Stimulated activated CD4-positive, alpha-beta T cell treated with anti-CD3 and anti-CD28 coated beads, Interleukin-2, amount 100 ng/mL, for 4 hours (primary cell): ENCODE results near the gene CES2.

Experiments
- DNase-seq: peaks from one replicate; pipeline ENCODE4 v3.0.0-alpha.2; 2020; ENCODE audit warnings: low read depth

CES2 gene

GRCh38 chr16:66918803-66919568, 16.3 kb upstream of the CES2 start, which contains the start of gene CDH16:
Gene CDH16, minus strand, starts transcription at chr16:66918885. Its CDS starts 820 bp downstream, at chr16:66918065.
- no peak for DNase-seq

DNA sequence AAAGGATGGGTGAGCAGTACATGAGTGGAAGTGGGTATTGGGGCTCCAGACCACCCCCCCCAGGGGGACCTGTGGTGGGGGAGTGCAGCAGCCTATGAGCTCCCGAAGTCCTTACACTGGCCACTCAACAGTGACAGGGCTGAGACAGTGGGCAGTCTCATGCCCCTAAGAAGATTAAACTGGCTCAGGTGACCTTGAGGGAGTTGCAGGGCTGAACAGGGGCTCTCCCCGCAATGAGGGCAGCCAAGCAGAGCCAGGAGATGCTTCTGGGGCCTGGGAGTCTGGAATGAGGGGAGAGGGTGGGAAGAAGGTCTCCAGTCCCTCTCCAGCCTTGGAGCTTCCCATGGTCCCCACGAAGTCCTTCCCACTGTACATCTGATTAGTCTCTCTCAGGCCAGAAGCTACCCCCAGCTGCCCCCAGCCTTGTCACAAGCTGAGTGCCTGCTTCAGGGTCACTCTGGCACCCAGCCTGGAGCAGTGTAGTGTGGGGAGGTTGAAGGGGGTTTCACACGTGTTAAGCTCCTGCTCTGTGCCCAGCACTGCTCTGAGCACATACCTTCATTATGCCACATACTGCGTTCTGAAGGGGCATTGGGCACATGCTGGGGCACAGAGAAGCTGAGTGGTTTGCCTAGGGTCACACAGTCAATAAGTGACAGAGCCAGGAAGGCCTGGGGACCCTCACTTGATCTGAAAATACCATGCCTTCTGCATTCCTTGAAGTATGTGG, 15.6 kb upstream of the CES2 start:
- DNase-seq: no peak

DNA sequence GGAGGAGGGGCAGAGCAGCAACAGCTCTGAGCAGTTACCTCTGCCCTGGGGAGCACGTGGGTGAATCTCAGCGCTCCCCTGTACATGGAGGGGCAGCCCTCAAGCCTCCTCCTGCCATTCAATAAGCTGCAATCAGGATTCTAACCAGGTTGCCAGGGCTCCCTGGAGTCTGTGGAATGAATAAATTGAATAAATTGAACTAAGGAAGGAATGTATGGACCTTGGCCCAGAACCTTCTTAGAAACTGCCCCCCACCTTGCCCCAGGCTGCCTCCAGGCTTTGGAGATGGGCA, 15.1 kb upstream of the CES2 start:
- DNase-seq: no peak

GRCh38 chr16:66920924-66921680, 14.2 kb upstream of the CES2 start:
- no peak for DNase-seq

DNA sequence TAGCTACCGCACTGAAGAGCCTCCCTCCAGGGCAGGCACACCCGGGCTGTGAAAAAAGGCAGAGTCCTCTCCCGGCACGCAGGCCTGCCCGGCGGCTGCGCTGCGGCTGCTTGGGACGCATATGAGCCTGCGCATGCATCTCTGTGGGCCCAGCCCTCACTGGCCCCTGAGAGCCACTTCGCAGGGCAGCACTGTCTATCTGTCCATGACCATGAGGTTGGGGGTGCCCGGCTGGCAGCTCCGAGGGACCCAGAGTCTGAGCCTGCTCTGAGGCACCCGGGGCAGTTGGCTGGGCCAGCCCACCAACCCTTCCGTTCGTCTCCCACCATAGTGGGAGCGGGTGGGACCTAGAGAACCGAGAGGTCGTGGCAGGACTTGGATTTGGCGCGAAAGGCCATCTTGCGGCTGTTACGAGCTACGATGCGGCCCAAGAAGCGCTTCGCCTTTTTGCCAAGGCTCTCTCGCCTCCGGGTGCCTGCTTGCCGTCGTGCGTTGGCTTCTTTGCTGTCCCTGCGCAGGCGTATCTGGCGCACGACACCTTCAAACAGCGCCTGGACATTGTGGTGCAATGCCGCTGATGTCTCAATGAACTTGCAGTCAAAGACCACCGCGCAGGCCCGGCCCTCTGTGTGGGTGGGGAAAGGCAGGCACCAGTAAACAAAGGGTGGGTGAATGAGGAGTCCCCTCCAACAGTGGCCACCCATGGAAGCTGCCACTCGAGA, 13.4 kb upstream of the CES2 start:
- no peak for DNase-seq

DNA sequence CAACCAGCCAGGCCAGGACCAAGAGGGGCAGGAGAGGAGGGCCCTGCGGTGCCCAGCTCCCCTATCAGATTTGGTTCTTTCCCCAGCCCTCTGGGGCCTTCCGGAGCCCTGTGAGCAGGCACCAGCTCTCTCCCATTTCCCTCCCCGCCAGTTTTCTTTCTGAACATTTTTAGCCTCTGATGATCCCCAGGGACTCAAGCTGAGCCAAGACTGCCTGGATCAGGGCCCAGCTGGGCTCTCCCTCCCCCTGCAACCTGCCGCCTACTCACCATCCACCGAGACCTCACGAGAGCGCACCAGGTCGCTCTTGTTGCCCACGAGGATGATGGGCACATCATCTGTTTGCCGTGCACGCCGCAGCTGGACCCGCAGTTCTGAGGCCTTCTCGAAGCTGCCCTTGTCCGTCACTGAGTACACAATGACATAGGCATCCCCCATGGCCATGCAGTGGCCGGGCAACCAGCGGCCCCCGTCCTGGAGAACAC, 12.0 kb upstream of the CES2 start:
- no peak for DNase-seq

GRCh38 chr16:66923866-66924265, 11.4 kb upstream of the CES2 start:
- DNase-seq: no peak

GRCh38 chr16:66924527-66925321, 10.6 kb upstream of the CES2 start:
- no peak for DNase-seq

DNA sequence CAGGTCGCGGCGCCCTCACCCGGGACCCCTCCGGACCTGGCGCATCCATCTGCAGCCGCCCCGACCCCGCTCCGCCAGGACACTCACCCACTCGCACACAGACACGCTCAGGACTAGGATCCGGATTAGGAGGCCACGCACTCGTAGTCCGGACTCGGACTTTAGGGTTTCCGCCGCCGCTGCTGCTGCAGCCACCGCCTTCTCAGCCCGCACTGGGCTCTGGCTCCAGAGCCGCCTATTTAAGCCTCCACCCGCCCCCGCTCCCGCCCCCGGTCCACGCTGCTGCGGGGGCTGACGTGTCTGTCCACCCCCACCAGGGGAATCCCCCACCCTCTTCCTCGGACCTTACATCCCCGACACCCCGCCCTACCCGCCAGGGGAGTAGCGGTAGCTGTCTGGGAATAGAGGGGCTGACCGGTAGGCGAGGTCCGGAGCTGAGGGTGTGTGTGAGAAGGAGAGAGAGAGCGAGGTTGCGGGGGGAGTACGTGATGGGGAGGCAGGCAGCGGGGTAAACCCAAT, 9.9 kb upstream of the CES2 start, which contains the start of gene RRAD:
Gene RRAD, minus strand, starts transcription at position 214 of the 519 bp plus-strand sequence. CDS start 356 bp downstream, outside the sequence.
- DNase-seq: no peak

DNA sequence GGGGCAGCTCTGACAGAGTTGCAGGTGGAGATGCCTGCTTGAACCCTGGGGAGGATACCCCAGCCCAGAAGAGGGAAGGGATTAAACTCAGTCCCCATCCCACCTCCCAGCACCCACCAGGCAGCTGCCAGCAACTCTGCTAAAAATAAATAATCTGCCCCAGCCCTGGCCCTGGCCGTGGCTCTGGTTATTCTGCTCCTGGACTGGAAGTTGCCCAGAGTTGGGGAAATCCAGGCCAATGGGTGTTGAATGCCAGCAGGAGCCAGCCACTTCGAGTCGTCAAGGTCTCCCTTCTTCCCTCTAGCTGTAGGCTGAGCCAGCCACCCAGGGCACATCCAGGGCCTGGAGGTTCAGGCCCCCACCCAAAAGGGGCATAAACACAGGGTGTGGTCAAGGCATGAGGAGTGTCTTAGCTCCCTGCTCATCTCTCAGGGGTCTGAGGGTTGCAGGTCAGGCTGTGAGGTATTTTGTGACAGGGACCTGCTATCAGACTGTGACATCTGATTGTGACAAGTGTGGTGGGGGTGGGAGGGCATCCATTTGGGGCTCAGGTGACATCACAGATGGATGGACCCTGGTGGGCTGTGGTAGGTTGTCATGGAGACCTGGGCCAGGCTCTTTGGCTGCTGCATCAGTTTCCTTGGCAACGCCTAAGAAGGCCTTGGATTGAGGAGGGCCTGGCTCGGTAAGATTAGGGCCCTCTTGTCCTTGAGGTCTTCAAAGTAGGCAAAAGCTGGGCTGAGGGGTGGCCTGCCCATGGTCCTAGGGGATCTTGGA, 9.0 kb upstream of the CES2 start:
- no peak for DNase-seq

- DNase-seq: no peak
Observed at GRCh38 chr16:66926961-66927436, 8.3 kb upstream of the CES2 start.

DNA sequence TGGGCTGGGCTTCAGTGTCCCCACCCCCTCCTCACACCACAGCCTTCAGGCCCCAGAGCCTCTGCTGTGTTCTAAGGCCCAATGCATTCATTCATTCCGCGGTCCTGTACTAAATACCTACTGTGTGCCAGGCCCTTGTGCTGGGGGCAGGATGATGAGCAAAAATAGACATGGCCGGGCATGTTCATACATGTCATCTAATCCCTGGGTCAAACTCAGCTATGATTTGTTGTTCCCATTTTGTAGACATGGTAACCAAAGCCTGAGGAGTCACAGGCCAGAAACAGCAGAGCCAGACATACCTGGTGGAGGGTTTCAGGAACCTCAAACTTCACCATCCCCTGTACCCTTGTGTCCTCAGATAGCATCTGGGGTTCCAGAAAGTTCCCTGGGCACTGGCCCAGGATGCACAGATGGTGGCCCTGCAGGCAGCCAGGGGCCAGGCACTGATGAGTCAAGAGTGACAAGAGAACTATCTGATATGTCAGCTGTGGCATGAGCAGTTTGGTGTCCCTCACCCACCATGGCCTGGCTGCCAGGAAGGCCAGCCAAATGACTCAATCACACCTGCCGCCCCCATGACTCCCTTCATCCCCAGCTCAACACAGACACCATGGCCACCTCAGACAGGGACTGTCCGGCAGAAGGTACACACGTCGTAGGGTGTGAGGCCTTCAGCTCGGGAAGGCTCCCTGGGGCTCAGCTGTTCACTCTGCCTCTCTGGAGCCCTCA, 7.2 kb upstream of the CES2 start:
- DNase-seq: no peak

DNA sequence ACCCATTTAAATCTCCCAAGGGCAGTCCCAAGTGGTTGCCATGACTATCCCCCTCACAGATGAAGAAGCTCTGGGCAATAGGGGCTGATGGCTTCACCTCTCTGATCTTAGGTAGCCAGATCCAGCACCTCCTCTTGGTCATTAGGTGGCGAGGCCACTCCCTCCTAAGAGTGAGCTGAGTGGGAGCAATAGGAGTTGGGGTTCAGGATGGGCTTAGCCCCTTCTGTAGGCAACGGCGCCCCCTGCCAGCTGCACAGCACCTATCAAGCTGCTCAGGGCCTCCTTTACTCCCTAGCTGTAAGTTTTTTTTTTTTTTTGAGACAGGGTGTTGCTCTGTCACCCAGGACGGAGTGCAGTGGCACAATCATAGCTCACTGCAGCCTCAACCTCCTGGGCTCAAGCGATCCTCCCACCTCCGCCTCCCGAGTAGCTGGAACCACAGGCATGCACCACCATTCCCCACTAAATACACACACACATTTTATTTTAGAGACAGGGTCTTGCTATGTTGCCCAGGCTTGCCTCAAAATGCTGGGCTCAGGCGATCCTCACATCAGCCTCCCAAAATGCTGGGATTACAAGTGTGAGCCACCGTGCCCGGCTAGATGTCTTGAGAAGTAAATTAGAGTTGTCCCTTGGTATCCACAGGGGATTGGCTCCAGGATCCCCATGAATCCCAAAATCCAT, 6.5 kb upstream of the CES2 start:
- no peak for DNase-seq

DNA sequence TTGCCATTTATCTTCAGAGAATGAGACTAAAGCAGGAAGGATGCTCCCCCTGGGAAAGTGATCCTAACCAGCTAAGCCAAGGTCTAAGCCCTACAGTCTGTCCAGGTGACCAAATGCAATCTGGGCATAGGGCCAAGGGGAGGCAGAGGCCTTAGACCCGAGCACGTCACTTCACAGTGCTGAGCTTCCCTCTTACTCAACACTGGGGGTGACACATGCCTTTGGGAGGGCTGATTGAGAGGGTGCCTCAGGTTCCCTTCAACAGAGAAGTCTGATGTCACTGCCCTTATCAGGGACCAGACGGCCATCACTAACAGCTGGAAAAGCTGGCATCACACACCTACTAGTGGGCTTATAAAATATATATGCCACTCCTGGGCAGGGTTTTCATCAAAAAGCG, 5.1 kb upstream of the CES2 start:
- DNase-seq: no peak

DNA sequence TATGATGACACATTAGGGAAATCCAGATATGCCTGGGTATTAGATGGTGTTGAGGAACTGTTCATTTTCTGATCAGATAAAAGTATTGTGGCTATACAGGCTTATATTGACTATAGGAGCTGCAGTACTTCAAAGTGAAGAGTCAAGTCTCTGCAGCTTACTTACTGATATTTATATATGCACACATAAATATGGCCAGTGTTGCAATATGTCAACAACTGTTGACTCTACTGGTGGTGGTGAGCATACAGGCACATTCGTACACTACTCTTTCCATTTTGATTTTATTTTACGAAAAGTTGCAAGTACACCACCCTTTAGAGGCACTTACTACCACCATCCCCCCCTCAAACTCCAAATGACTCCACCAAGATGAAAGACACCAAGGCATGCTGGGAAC, 3.7 kb upstream of the CES2 start:
- DNase-seq: no peak

DNA sequence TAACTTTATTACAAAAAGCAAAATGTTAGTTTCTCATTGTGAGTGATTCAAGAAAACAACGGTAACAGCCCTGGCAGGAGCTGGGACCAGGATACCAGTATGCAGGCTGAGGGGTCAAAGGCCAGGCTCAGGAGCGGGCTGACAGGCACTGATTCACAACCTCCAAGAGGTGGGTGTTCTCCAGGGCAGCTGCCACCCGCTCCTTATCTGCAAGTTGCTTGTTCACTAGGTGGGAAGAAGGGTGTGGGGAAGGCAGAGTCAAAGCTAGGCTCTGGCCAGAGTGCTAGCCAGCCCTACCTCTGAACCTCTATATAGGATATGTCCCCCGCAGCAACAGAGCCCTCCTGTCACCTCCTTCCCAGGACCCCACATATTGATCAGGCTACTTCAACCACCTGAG, 3.2 kb upstream of the CES2 start:
- DNase-seq: no peak

DNA sequence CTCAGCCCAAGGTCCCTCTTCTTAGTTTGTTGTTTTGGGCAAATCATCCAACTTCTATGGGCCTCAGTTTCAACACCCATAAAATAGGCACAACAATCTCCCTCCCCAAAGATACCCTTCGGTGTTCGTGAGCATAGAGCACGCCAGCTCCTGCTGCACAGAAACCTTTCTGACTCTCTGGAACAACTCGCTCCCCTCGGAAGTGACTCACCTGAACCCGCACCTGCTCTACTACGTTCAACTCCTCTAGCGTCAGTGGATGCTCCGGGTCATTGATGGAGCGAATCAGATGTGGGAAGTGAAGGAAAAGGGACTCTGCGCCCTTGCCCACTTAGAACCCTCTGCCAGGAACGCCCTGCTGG, 1.6 kb upstream of the CES2 start:
- DNase-seq: peak; percentile 63

- peak; percentile 87 for DNase-seq
Observed at GRCh38 chr16:66934138-66934838, 1.0 kb upstream of the CES2 start, which contains the start of gene CIAO2B. Gene CIAO2B, minus strand, starts transcription at chr16:66934402. Its CDS starts 38 bp downstream, at chr16:66934364.
